ENCODE results near the gene IGFBP6. TPM values are rescaled to one million over a fixed set of nuclear protein-coding genes. Genes with fewer than 3 reads are reported as not detected.

IGFBP6 gene
- total RNA-seq, 4 donors from 2014 or later: 76.6 to 363 (median 186) TPM

GRCh38 chr12:53098354-53098981 lies 1.0 kb downstream of the IGFBP6 start:
- H3K27ac ChIP-seq: peak overlapping the region; percentile 26 to 76 (median 72)
- H3K4me3 ChIP-seq (replicated peaks in 1 of 3): peak overlapping the region in 1 of 3 donors; percentile 40
- intact Hi-C loops (cut with DNase I): no loop called here
- H3K4me1 ChIP-seq: peaks cover 13 to 34% of the 10 kb centered on the region in 2 donors
- TF ChIP-seq POLR2A (IDR thresholded peaks at IDR 0.05): no peak
- no peak for TF ChIP-seq CTCF (IDR thresholded peaks at IDR 0.05)
- no peaks in the 10 kb centered on the region for H3K27me3 ChIP-seq
- H3K36me3 ChIP-seq: no peaks in the 10 kb centered on the region
- no peaks in the 10 kb centered on the region for H3K9me3 ChIP-seq
- no peak for DNase-seq
- WGBS, 2 donors: 48 to 63% methylated on average over 13 of the region's 13 CpGs

GRCh38 chr12:53099071-53099882 lies 1.8 kb downstream of the IGFBP6 start:
- intact Hi-C loops (cut with DNase I): no loop called here
- no peak for TF ChIP-seq POLR2A (IDR thresholded peaks at IDR 0.05)
- TF ChIP-seq CTCF (IDR thresholded peaks at IDR 0.05): peak; percentile 86 to 98 (median 96)
- peak; percentile 85 to 86 for DNase-seq
- Histone ChIP-seq H3K4me1 (peaks cover 13 to 34% of the 10 kb centered on the region in 2 donors), H3K27ac (peak overlapping the region; percentile 26 to 76 (median 72)), H3K27me3 (no peaks in the 10 kb centered on the region), H3K4me3 (replicated peaks in 1 of 3) (no peak overlapping the region), H3K9me3 (no peaks in the 10 kb centered on the region), H3K36me3 (no peaks in the 10 kb centered on the region)
- 23 to 25% methylated on average over 6 of the region's 6 CpGs for WGBS, 2 donors

GRCh38 chr12:53100466-53101151 lies 3.1 kb downstream of the IGFBP6 start:
- no peaks in the 10 kb centered on the region for H3K27me3 ChIP-seq
- no peak for DNase-seq
- no peak for TF ChIP-seq POLR2A (IDR thresholded peaks at IDR 0.05)
- TF ChIP-seq CTCF (IDR thresholded peaks at IDR 0.05): no peak
- H3K9me3 ChIP-seq: no peaks in the 10 kb centered on the region
- H3K36me3 ChIP-seq: no peaks in the 10 kb centered on the region
- 80 to 81% methylated on average over 9 to 12 of the region's 13 CpGs for WGBS, 2 donors
- peaks cover 13 to 34% of the 10 kb centered on the region in 2 donors for H3K4me1 ChIP-seq
- H3K4me3 ChIP-seq (replicated peaks in 1 of 3): no peak overlapping the region
- intact Hi-C loops (cut with DNase I): no loop called here
- H3K27ac ChIP-seq: no peak overlapping the region

GRCh38 chr12:53101266-53101665 lies 3.8 kb downstream of the IGFBP6 start:
- H3K36me3 ChIP-seq: no peaks in the 10 kb centered on the region
- no peaks in the 10 kb centered on the region for H3K9me3 ChIP-seq
- H3K27ac ChIP-seq: no peak overlapping the region
- intact Hi-C loops (cut with DNase I): no loop called here
- no peak overlapping the region for H3K4me3 ChIP-seq (replicated peaks in 1 of 3)
- WGBS, 2 donors: 84 to 90% methylated on average over 7 of the region's 7 CpGs
- DNase-seq: no peak
- peaks cover 13 to 29% of the 10 kb centered on the region in 2 donors for H3K4me1 ChIP-seq
- H3K27me3 ChIP-seq: no peaks in the 10 kb centered on the region
- TF ChIP-seq CTCF (IDR thresholded peaks at IDR 0.05) (no peak), POLR2A (IDR thresholded peaks at IDR 0.05) (no peak)

Measured in thyroid gland (tissue), 4 donors.